Gastroesophageal sphincter (tissue), 4 donors: ENCODE measurements around the gene WDR18. TPM values are rescaled to one million over a fixed set of nuclear protein-coding genes. Genes with fewer than 3 reads are reported as not detected.

Source experiments
- ATAC-seq: fragments of 150-250 bp; one replicate; pipeline ENCODE4 v1.9.1; 2016; ENCODE audit warnings: mild to moderate bottlenecking, moderate library complexity
- H3K27ac ChIP-seq, 4 donors: fragments of 200-600 bp; sonication (generic) in 3 of 4; 1 replicate in 3 of 4; 2 replicates in 1 of 4; pipeline ENCODE4 v1.5.1; 2016 to 2019
- H3K27me3 ChIP-seq: fragments of 200-600 bp; sonication (generic); one replicate; pipeline ENCODE4 v1.5.1; 2019
- H3K36me3 ChIP-seq, 2 donors: fragments of 200-600 bp; sonication (generic); one replicate each; pipeline ENCODE4 v1.5.1; 2019; ENCODE audit warnings: control low read depth in 1 of 2
- H3K4me1 ChIP-seq, 3 donors: fragments of 200-600 bp; sonication (generic); 1 replicate in 2 of 3; 2 replicates in 1 of 3; pipeline ENCODE4 v1.5.1; 2016 to 2019; ENCODE audit warnings: control low read depth in 2 of 3
- H3K4me3 ChIP-seq, 2 donors: fragments of 200-600 bp; sonication (generic); one replicate each; pipeline ENCODE4 v1.5.1; 2019; ENCODE audit warnings: mild to moderate bottlenecking in 1 of 2, moderate library complexity in 1 of 2
- H3K9me3 ChIP-seq, 3 donors: fragments of 200-600 bp; sonication (generic); one replicate each; pipeline ENCODE4 v1.5.1; 2017 to 2019; ENCODE audit warnings: control low read depth in 2 of 3
- EP300 ChIP-seq: sonication (generic); formaldehyde crosslinking; IDR thresholded peaks from one replicate; pipeline ENCODE4 v1.6.1; 2017; ENCODE audit warnings: antibody characterized with exemption, mild to moderate bottlenecking
- POLR2A ChIP-seq, 2 donors: fragments of 450-650 bp; IDR thresholded peaks; one replicate each; pipeline ENCODE4 v1.6.1; 2017; ENCODE audit warnings: antibody characterized with exemption in 2 of 2, mild to moderate bottlenecking in 2 of 2, moderate library complexity in 1 of 2
- POLR2AphosphoS5 ChIP-seq: sonication (generic); formaldehyde crosslinking; IDR thresholded peaks from one replicate; pipeline ENCODE4 v1.6.1; 2017; ENCODE audit warnings: antibody characterized with exemption
- WGBS, 2 donors: methylation state at CpG; one replicate each; pipeline ENCODE4 v1.1.5; 2018; ENCODE audit warnings: low coverage in 1 of 2; 5-methylcytosine and 5-hydroxymethylcytosine counted together
- total RNA-seq, 4 donors: library from RNA; depleted of rRNA; stranded (reverse); fragments of >200 nt; gene quantifications; one replicate each; pipeline ENCODE4 v1.1.0, GENCODE V29; 2016
- TF ChIP-seq, protein P1 (sequence below), 4 experiments: fragments of 200-600 bp in 2 of 4; fragments of 450-650 bp in 2 of 4; sonication (generic) in 1 of 4; IDR thresholded peaks; one replicate each; pipeline ENCODE4 v1.5.1; 2017 to 2019; ENCODE audit warnings: antibody characterized with exemption in 4 of 4, mild to moderate bottlenecking in 2 of 4, moderate library complexity in 2 of 4

WDR18 gene
- total RNA-seq, 4 donors from 2014 or later, result 7.2 to 43.9 (median 20.1) TPM

DNA sequence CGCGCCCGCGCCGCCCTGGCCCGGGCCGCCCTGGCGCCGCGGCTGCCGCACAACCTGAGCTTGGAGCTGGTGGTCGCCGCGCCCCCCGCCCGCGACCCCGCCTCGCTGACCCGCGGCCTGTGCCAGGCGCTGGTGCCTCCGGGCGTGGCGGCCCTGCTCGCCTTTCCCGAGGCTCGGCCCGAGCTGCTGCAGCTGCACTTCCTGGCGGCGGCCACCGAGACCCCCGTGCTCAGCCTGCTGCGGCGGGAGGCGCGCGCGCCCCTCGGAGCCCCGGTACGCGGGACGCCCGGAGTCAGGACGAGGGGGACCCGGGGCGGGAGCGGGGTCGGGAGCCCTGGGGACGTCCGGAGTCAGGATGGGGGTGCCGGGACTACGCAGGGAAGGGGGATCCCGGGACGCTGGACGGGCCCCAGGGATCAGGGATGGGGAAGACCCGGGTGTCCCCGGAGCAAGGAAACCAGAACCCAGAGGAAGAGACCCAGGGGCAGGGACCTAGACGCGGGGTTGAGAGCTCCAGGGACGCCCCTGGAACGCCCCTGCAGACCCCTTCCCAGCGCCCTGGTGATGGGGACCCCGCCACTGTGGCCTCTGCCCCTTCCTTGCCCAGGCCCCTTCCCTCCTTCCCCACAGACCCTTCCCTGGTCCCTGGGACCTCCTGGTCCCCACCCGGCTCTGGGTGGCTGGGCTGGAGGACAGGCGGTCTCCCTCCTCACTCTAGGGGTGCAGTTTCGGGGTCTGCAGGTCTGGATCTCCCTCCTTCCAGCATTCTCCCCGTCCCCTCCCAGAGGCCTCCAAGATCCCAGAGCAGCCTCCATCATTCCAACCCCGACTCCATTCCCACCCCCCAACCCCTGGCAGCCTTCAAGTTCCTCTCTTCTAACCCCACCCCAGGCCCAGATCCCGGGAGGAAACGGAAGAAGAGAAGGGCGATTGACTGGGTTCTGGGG, 16.7 kb downstream of the WDR18 start:
- Histone ChIP-seq H3K27me3 (peaks cover 86% of the 10 kb centered on the region), H3K4me3 (peak overlapping the region in 1 of 2 donors; percentile 36), H3K9me3 (no peaks in the 10 kb centered on the region), H3K36me3 (no peaks in the 10 kb centered on the region), H3K4me1 (peaks cover 0 to 31% (median 15%) of the 10 kb centered on the region in 3 donors), H3K27ac (no peak overlapping the region)
- 10 to 50% methylated on average over 2 to 9 of the region's 73 CpGs for WGBS, 2 donors
- no peak for ATAC-seq
- TF ChIP-seq EP300, result no peak
- TF ChIP-seq, protein P1, sequence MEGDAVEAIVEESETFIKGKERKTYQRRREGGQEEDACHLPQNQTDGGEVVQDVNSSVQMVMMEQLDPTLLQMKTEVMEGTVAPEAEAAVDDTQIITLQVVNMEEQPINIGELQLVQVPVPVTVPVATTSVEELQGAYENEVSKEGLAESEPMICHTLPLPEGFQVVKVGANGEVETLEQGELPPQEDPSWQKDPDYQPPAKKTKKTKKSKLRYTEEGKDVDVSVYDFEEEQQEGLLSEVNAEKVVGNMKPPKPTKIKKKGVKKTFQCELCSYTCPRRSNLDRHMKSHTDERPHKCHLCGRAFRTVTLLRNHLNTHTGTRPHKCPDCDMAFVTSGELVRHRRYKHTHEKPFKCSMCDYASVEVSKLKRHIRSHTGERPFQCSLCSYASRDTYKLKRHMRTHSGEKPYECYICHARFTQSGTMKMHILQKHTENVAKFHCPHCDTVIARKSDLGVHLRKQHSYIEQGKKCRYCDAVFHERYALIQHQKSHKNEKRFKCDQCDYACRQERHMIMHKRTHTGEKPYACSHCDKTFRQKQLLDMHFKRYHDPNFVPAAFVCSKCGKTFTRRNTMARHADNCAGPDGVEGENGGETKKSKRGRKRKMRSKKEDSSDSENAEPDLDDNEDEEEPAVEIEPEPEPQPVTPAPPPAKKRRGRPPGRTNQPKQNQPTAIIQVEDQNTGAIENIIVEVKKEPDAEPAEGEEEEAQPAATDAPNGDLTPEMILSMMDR (IDR thresholded peaks at IDR 0.05), result no peak
- no peak for TF ChIP-seq POLR2A (IDR thresholded peaks at IDR 0.05)
- no peak for TF ChIP-seq POLR2AphosphoS5

DNA sequence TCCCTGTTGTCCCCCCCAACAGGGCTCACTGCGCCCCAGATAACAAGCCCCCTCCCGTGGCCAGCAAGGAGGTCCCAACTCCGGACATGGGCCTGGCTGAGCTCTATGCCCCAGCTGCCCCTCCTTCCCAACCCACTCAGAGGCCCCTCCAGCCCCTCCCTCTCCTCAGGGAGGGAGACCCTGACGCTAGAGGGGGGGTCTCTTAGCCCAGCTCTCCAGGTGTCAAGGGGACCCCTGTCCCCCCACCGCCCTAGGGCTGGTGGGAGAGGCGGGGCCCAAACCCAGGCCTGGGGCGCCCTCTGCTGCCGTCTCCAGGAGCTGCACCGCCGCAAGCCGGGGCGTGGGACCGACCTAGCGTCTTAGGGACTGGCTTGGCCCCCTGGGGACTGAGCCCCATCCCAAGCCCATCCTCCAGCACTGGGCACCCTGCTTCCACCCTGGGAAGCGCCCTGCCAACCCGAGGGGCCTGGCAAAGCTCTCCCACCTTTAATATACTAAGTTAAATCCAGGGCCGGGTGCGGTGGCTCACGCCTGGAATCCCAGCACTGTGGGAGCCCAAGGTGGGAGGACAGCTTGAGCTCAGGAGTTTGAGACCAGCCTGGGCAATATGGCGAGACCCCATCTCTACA, 17.5 kb downstream of the WDR18 start:
- H3K27me3 ChIP-seq, result peaks cover 78% of the 10 kb centered on the region
- ATAC-seq, result peak; percentile 63
- TF ChIP-seq, protein P1 (IDR thresholded peaks at IDR 0.05), result peak in 3 of 4 experiments; percentile 84 to 96 (median 85)
- no peak for TF ChIP-seq POLR2A (IDR thresholded peaks at IDR 0.05)
- WGBS, 2 donors, result 0% methylated on average over 1 to 2 of the region's 20 CpGs
- H3K4me3 ChIP-seq, result no peak overlapping the region
- no peak overlapping the region for H3K27ac ChIP-seq
- H3K9me3 ChIP-seq, result no peaks in the 10 kb centered on the region
- H3K36me3 ChIP-seq, result no peaks in the 10 kb centered on the region
- peaks cover 0 to 23% (median 9%) of the 10 kb centered on the region in 3 donors for H3K4me1 ChIP-seq

DNA sequence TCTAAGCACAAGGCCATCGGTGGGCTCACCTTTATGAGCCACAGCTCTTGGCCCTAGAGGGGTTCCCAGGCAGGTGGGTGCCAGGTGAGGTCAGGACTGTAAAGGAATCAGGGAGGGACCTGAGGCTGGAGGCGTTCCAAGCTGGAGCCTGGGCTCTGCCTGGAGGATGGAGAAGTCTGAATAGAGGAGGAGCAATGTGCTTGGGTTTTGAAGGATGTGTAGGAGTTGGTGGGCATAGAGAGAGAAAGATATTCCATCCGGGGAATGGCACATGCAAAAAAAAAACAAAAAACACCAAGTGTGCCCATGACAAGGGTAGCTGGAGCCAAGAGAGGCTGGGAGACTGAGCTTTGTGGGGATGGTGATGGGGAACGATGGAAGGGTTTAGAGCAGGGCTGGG, 18.5 kb downstream of the WDR18 start:
- Histone ChIP-seq H3K27ac (no peak overlapping the region), H3K4me3 (no peak overlapping the region), H3K9me3 (no peaks in the 10 kb centered on the region), H3K4me1 (peaks cover 0 to 21% (median 9%) of the 10 kb centered on the region in 3 donors), H3K27me3 (peaks cover 69% of the 10 kb centered on the region), H3K36me3 (no peaks in the 10 kb centered on the region)
- 51 to 61% methylated on average over 3 to 4 of the region's 4 CpGs for WGBS, 2 donors
- TF ChIP-seq EP300, result no peak
- TF ChIP-seq, protein P1 (IDR thresholded peaks at IDR 0.05), result no peak
- no peak for TF ChIP-seq POLR2AphosphoS5
- TF ChIP-seq POLR2A (IDR thresholded peaks at IDR 0.05), result no peak
- ATAC-seq, result no peak

DNA sequence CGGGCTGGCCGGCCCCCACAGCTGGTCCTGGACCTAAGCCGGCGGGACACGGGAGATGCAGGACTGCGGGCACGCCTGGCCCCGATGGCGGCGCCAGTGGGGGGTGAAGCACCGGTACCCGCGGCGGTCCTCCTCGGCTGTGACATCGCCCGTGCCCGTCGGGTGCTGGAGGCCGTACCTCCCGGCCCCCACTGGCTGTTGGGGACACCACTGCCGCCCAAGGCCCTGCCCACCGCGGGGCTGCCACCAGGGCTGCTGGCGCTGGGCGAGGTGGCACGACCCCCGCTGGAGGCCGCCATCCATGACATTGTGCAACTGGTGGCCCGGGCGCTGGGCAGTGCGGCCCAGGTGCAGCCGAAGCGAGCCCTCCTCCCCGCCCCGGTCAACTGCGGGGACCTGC, 19.1 kb downstream of the WDR18 start:
- H3K36me3 ChIP-seq, result no peaks in the 10 kb centered on the region
- H3K4me3 ChIP-seq, result no peak overlapping the region
- no peak overlapping the region for H3K27ac ChIP-seq
- ATAC-seq, result no peak
- TF ChIP-seq POLR2AphosphoS5 (no peak), POLR2A (IDR thresholded peaks at IDR 0.05) (no peak), EP300 (no peak)
- TF ChIP-seq, protein P1 (IDR thresholded peaks at IDR 0.05), result no peak
- WGBS, 2 donors, result 81% methylated on average over 5 of the region's 37 CpGs; no CpG with 5 or more reads in 1 of the 2 donors
- peaks cover 62% of the 10 kb centered on the region for H3K27me3 ChIP-seq
- peaks cover 0 to 21% (median 9%) of the 10 kb centered on the region in 3 donors for H3K4me1 ChIP-seq
- no peaks in the 10 kb centered on the region for H3K9me3 ChIP-seq
